Stimulated activated CD8-positive, alpha-beta memory T cell treated with anti-CD3 and anti-CD28 coated beads, Interleukin-2, amount 100 ng/mL, for 48 hours (primary cell): ENCODE results near the gene STK39.

Source experiments
- DNase-seq, 2 donors: peaks; one replicate each; pipeline ENCODE4 v3.0.0-alpha.2; 2020; ENCODE audit warnings: low read depth in 2 of 2

The STK39 gene

DNA sequence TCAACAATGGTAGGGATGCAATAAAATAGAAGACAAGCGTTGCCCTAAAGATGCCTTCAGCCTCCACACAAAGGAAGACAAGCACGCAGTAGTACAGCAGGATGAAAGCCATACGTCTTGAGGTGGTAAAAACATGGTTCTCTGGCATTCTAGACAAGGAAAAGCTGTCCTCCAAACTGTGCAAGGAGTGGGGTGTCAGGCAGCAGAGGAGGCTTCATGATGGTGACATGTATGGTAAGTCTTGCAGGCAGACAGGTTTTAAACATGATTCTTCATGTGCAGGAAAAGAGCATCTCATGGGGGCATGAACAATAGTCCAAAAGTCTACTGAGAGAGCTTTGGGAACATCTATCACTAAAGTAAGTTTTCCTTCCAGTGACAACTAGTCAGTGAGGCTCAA is 241.8 kb downstream of the STK39 start:
- no peak for DNase-seq

- DNase-seq: no peak
These were observed 243.5 kb downstream of the STK39 start for GRCh38 chr2:168003876-168004275.

DNA sequence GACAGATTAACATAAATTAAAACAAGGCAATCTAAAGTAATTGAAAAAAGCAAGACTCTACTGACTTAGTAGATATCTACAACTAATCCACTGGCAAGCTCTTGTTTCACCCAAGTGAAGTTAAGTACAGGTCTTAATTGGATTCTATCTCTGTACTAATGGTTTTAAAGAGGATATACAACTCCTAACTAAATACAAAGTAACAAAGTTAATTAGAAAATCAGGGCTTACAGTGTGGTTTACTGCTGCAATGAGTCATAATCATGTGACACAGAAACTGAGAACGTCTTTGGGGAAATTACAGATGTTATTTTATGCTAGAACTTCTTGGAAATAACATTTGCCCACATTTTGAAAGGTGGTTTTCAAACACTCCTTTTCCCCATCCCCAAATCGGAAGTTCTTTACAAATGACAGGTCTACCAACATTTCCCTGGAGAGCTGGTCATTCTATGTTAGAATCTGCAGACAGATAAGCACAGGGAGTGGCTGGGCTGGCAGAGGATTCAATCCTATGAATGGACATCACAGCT is 245.3 kb downstream of the STK39 start:
- DNase-seq: no peak

DNA sequence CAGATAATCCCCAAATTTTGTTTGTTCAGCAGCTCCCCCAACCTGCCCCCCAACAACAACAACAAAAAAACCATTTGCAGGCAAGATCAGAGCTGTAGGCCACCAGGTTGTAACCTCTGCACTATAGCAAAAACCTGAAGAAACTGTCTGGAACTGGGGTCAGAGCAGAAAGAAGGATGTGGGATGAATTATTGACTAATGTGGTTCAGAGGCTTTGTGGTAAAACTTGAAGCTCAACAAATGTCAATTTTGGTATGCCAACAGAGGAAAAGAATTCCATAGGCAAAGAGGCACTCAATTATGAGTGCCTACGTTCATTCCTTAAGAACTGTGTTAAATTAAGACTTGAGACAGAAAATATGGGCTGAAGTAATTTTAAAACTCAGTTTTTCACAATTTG is 255.1 kb downstream of the STK39 start:
- DNase-seq: no peak

- no peak for DNase-seq
These were observed 257.3 kb downstream of the STK39 start for GRCh38 chr2:167990062-167990461.

GRCh38 chr2:167988296-167988695 is 259.1 kb downstream of the STK39 start:
- no peak for DNase-seq

DNA sequence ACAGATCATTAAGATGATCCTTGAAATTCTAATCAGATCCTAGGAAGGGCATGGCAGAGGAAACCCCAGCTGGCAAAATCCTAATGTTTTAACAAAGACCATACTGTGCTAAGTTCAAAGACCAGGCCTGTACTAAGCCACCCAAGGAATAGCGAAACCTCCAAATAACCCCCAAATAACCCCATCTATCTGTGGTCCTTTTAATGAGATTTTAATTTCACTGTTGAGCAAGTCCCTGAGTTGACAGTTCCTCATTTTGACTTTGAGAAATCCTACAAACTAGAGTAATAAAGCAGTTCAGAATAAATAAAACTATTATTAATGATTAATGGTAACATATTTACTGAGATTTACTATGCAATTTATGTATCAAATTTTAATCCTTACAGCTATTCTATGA is 259.8 kb downstream of the STK39 start:
- no peak for DNase-seq

- no peak for DNase-seq
These were observed 260.4 kb downstream of the STK39 start for GRCh38 chr2:167987026-167987425.

DNA sequence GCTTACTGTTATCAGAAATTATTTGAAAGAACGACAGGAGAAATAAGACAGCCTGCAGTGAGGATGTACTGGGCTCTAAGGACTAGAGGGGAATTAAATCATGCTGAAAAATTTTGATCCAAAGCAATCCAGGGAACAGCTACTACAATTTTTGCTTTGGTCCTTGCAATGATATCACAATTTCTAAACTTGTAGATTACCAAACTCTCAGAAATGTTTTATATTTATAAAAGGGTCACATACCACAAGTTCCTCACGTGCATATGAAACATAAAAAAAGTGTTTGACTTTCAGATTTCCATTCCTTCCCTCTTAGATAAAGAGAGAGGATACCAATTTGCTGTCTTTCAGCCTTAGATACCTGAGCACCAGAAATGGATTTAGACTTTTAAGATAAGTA is 261.2 kb downstream of the STK39 start:
- DNase-seq: no peak

DNA sequence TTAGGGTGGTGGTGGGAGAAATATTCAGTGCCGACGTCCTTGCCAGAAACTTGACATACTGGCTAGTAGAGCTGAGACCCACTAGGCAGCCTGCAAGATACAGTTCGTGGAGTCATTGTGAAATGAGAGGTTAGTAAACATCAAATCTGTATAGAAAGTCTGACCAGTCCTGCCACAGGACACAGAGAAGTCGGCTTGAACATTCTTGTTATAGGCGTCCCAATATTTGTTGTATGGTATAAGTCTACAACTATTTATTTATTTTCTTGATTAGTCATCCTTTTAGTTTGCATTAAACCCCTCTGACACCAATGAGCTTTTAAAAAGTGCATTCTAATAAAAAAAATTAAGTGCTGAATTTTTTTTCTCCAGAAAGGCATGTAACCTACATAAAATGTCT is 265.4 kb downstream of the STK39 start:
- DNase-seq: no peak

GRCh38 chr2:167980439-167980838 is 267.0 kb downstream of the STK39 start:
- no peak for DNase-seq

- DNase-seq: no peak
These were observed 274.6 kb downstream of the STK39 start for GRCh38 chr2:167972746-167973145.

DNA sequence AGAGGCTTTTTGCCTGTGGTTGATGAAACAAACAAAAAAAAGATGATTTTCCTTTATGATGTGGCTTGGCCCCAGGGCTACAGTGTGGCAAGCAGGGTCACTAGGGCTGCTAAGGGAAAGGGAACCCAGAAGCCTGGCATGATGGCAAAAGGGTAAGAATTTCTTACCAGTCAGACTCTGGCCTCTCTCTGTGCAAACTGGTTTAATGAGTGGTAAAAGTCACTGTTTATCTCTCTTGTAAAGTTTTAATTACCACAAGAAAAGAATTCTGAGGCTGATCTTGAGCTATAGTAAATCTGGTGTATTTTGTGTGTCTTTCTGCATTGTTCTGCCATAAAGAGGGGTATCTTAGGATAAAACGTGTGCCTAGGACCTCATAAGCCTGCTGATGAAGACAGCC is 275.4 kb downstream of the STK39 start:
- no peak for DNase-seq

DNA sequence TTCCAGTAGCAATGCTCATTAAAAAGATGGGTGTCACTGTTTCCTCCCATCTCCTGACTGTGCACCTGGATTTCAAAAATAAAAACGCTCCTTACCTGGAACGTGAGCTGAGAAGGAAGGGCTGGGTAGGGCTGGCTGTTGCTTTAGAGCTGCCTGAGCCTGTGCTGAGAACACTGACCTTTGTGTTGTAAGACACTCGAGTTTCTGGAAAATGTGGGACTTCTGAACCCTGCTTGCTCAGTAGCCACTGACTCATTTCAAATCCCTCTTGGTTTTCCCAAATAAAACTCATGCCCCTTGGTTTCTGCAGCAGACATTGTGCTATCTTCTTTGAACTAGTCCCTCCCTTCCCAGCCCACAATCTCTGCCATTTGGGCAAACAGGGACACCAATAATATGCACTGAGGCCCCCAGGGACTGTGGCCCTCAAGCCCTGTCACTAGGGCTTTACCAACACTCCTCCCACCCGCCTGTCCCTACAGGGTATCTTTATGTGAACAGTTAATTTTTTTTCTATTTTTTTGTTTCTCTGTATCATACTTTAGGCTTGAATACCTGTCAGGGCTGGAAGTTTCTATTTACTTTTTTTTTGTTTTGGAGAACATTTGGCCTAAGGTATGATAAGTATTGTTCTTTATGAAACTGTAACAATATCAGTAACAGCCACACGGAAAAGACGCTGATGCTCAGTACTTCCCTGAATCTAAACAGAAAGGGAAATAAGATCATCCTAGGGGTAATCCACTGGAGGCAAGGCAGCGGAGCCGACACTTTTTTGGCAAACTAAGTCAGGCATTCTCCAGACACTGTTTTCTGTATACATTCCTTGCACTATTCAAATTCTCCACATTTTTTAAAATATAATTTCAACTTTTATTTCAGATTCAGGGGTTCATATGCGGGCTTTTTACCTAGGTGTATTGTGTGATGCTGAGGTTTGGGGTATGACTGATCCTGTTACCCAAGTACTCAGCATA is 280.2 kb downstream of the STK39 start:
- no peak for DNase-seq

DNA sequence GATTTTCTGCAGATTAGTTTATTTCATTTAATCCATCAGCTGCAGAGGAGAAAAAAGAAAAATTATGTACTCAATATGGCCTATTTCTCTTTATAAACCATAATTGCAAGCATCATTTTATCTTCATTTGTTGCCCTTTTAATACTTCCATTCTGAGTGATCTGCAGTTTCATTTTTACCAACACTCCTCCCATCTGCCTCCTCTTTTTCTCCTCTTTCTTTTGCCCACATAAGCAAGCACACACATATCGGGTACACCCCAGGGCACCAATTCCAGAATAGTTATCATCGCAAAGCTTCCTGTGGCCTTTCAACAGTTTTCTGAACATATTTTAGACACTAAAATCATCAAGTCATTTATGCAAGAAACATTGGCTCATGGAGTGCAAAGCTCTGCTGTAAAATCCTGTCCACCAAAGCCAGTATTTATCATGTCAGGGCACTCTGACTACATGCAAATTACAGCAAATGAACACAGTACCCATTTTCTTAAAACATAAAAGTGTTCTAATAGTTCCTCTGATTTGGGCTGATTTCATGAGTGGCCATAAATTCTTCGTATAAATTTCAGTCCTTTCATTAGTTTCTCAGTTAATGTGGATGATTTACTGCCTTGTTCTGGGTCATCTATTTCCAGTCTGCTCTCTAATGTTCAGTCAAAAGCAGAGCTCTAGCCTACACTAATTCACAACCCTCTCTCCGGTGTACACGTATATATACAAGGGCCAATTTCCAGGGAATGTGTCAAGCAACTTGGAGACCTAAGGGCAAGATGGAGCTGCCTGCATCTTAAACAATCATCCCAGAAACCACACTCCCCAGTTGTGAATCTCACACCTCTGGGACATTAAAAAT is 281.3 kb downstream of the STK39 start:
- DNase-seq: no peak

GRCh38 chr2:167964650-167965413 is 282.6 kb downstream of the STK39 start:
- DNase-seq: no peak

DNA sequence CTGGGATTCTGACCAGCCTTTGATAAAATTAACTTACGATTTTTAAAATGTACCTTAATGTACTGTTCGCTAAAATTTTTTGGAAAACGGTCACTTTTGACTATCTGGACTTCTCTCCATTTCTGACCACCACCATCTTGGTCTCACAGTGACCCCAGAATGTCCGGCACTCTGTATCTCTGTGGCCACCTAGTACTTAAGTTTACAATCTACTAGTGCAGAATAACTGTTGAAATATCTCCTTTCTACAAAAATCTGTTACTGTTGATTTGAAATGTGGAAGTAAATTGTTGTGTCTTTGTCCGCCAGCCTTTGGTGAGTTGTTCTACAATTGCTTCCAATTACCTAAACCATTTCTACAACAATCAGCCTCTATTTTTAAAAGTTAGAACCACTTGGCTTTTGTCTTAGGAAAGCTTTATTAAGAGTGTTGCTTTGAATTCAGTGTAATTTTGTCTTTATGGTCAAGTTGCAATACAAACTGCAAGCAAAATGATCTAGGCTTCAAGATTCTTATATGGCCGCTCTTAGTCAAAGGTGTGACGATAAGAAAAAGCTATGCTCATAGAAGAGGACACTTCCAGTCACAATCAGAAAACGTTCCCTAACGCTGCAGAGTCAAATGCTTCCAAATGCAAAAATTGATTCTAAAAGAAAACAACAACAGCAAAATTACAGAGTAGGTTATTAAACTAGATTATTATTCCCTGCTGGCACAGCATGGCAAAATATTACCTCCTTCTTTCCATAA is 283.3 kb downstream of the STK39 start:
- DNase-seq: no peak

GRCh38 chr2:167962436-167963226 is 284.8 kb downstream of the STK39 start:
- no peak for DNase-seq

DNA sequence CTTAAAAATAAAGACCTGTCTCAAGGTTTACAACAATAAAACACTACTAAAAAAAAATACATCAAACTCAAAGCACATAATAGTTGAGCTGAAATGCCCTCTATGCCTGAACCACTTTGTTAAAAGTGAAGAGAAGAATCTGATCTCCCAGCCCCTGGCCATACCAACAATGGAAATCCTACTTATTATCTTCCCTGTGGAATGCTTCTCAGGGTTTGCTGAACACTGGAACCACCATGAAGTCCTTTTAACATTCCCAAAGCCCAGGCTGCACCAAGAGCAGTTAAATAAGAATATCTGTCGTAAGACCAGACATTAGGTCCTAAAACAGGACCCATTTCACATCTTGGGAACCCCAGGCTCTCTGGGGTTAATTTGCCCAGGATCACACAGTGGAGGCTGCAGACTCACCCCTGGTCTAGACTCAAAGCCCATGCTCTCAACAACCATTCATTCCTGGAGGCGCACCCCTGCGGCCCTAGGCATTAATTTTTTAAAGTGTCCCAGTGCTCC is 285.8 kb downstream of the STK39 start:
- DNase-seq: no peak
